ENCODE data around the gene DHTKD1. TPM values are rescaled to one million over a fixed set of nuclear protein-coding genes. Genes with fewer than 3 reads are reported as not detected.

Gene DHTKD1
- total RNA-seq, 1 experiment from 2014 or later: 8.1 TPM

DNA sequence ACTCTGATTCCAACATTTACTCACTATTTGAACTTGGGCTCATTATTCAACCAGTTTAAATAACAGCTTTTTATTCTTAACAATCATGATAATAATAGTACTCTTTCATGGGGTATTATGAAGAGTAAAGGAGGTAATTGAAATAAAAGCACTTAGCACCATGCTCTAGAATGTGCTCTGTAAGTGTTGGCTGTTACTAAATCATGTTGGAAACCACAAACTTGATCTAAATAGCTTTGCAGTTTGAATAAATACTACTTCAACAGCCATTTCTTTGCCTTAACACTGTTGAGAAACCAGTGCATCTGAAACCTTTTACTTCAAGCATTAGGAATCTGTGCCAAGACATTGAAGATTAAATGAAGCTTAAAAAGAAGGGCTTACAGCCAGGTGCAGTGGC is 18.2 kb upstream of the DHTKD1 start:
- Histone ChIP-seq H3K27ac (ENCODE audit: low read length) (no peak overlapping the region), H3K9me2 (replicated peaks; ENCODE audit: low read length) (no peaks in the 10 kb centered on the region), H3K79me2 (ENCODE audit: low read length) (no peaks in the 10 kb centered on the region), H3K9me3 (ENCODE audit: low read length) (no peaks in the 10 kb centered on the region), H2AFZ (ENCODE audit: low read length) (no peak overlapping the region), H3K4me1 (ENCODE audit: insufficient read depth, low read length) (no peaks in the 10 kb centered on the region), H3K4me2 (ENCODE audit: low read length) (no peak overlapping the region), H3K27me3 (ENCODE audit: low read length) (no peaks in the 10 kb centered on the region), H3K9ac (ENCODE audit: low read length) (no peak overlapping the region), H3K36me3 (ENCODE audit: low read depth, low read length) (no peaks in the 10 kb centered on the region), H4K20me1 (ENCODE audit: low read length) (no peaks in the 10 kb centered on the region), H3K4me3 (ENCODE audit: low read length) (no peak overlapping the region), H3F3A (ENCODE audit: low read length, unreplicated experiment) (no peaks in the 10 kb centered on the region)
- no peak for ATAC-seq
- BruUV-seq (replicated peaks): no TSS peak
- no peak for DNase-seq
- CTCF ChIA-PET: no interaction called here
- TF ChIP-seq EZH2 (IDR thresholded peaks at IDR 0.05; ENCODE audit: low read length, unreplicated experiment) (no peak), EZH2phosphoT487 (IDR thresholded peaks at IDR 0.05; ENCODE audit: borderline replicate concordance, low read length) (no peak)
- TF ChIP-seq, protein P1, sequence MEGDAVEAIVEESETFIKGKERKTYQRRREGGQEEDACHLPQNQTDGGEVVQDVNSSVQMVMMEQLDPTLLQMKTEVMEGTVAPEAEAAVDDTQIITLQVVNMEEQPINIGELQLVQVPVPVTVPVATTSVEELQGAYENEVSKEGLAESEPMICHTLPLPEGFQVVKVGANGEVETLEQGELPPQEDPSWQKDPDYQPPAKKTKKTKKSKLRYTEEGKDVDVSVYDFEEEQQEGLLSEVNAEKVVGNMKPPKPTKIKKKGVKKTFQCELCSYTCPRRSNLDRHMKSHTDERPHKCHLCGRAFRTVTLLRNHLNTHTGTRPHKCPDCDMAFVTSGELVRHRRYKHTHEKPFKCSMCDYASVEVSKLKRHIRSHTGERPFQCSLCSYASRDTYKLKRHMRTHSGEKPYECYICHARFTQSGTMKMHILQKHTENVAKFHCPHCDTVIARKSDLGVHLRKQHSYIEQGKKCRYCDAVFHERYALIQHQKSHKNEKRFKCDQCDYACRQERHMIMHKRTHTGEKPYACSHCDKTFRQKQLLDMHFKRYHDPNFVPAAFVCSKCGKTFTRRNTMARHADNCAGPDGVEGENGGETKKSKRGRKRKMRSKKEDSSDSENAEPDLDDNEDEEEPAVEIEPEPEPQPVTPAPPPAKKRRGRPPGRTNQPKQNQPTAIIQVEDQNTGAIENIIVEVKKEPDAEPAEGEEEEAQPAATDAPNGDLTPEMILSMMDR (conservative IDR thresholded peaks at IDR 0.05; ENCODE audit: low read depth, low read length): no peak
- intact Hi-C loops (cut with micrococcal nuclease): no loop called here
- POLR2A ChIA-PET (ENCODE audit: unreplicated experiment): no interaction called here

DNA sequence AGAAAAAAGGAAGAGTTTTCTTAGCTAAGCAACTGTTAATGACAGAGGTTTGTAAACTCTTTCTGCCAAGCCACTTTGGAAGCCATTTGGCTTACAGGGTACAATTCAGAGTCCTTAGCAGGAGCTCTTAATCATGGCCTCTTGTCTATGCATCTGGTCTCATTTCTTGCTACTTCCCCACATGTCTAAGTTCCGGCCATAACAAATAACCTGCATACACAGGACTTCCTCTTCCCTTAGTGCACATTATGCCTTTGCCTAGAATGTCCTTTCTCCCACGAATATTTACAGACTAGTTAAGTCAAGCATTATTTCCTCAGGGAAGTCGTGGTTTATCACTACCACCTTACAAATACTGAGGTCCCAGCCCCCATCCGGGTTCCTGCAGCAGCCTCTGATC is 17.5 kb upstream of the DHTKD1 start:
- DNase-seq: no peak
- no peak overlapping the region for H2AFZ ChIP-seq (ENCODE audit: low read length)
- ATAC-seq: no peak
- no peak overlapping the region for H3K4me2 ChIP-seq (ENCODE audit: low read length)
- H3K27me3 ChIP-seq (ENCODE audit: low read length): no peaks in the 10 kb centered on the region
- H3K36me3 ChIP-seq (ENCODE audit: low read depth, low read length): no peaks in the 10 kb centered on the region
- H3K27ac ChIP-seq (ENCODE audit: low read length): no peak overlapping the region
- no peak overlapping the region for H3K9ac ChIP-seq (ENCODE audit: low read length)
- CTCF ChIA-PET: no interaction called here
- H4K20me1 ChIP-seq (ENCODE audit: low read length): no peaks in the 10 kb centered on the region
- no peaks in the 10 kb centered on the region for H3K9me3 ChIP-seq (ENCODE audit: low read length)
- H3K4me1 ChIP-seq (ENCODE audit: insufficient read depth, low read length): no peaks in the 10 kb centered on the region
- no peak overlapping the region for H3K4me3 ChIP-seq (ENCODE audit: low read length)
- no peaks in the 10 kb centered on the region for H3K79me2 ChIP-seq (ENCODE audit: low read length)
- TF ChIP-seq EZH2 (IDR thresholded peaks at IDR 0.05; ENCODE audit: low read length, unreplicated experiment) (no peak), EZH2phosphoT487 (IDR thresholded peaks at IDR 0.05; ENCODE audit: borderline replicate concordance, low read length) (no peak)
- TF ChIP-seq, protein P1 (conservative IDR thresholded peaks at IDR 0.05; ENCODE audit: low read depth, low read length): no peak
- no peaks in the 10 kb centered on the region for H3K9me2 ChIP-seq (replicated peaks; ENCODE audit: low read length)
- H3F3A ChIP-seq (ENCODE audit: low read length, unreplicated experiment): no peaks in the 10 kb centered on the region
- intact Hi-C loops (cut with micrococcal nuclease): no loop called here
- no TSS peak for BruUV-seq (replicated peaks)
- POLR2A ChIA-PET (ENCODE audit: unreplicated experiment): no interaction called here

DNA sequence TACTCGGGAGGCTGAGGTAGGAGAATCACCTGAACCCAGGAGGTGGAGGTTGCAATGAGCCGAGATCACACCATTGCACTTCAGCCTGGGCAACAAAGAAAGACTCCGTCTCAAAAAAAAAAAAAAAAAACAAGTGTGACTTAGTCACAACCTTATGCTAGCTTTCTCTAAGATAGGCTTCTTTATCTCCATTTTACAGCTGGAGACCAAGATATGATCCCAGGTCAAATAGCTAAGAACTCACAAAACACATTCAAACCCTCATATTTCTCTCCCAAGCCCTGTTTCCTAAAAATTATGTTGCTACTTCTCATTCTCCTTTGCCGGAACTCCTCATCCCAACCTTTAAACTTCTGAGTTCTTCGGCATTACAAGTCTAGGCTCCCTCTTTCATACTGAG is 13.0 kb upstream of the DHTKD1 start:
- ATAC-seq (no peak), DNase-seq (no peak)
- Histone ChIP-seq H2AFZ (ENCODE audit: low read length) (no peak overlapping the region), H3K9ac (ENCODE audit: low read length) (no peak overlapping the region), H3K79me2 (ENCODE audit: low read length) (no peaks in the 10 kb centered on the region), H3K27me3 (ENCODE audit: low read length) (no peaks in the 10 kb centered on the region), H3K4me3 (ENCODE audit: low read length) (no peak overlapping the region), H3K36me3 (ENCODE audit: low read depth, low read length) (no peaks in the 10 kb centered on the region), H3F3A (ENCODE audit: low read length, unreplicated experiment) (no peaks in the 10 kb centered on the region), H3K4me1 (ENCODE audit: insufficient read depth, low read length) (no peaks in the 10 kb centered on the region), H3K9me2 (replicated peaks; ENCODE audit: low read length) (no peaks in the 10 kb centered on the region), H3K9me3 (ENCODE audit: low read length) (no peaks in the 10 kb centered on the region), H3K27ac (ENCODE audit: low read length) (no peak overlapping the region), H4K20me1 (ENCODE audit: low read length) (no peaks in the 10 kb centered on the region), H3K4me2 (ENCODE audit: low read length) (no peak overlapping the region)
- ChIA-PET POLR2A (ENCODE audit: unreplicated experiment) (no interaction called here), CTCF (no interaction called here)
- no TSS peak for BruUV-seq (replicated peaks)
- intact Hi-C loops (cut with micrococcal nuclease): no loop called here
- TF ChIP-seq EZH2phosphoT487 (IDR thresholded peaks at IDR 0.05; ENCODE audit: borderline replicate concordance, low read length) (no peak), EZH2 (IDR thresholded peaks at IDR 0.05; ENCODE audit: low read length, unreplicated experiment) (no peak)
- TF ChIP-seq, protein P1 (conservative IDR thresholded peaks at IDR 0.05; ENCODE audit: low read depth, low read length): no peak
